HAP-1 (cell line): ENCODE data around the gene RTL1.

Source experiments
- DNase-seq, 2 experiments: peaks; one replicate each; pipeline ENCODE4 v3.0.0-alpha.2; 2016 to 2020; ENCODE audit warnings: low spot score in 2 of 2
- H3K27me3 ChIP-seq: fragments of 250-450 bp; sonication (Bioruptor Pico); 2 replicates; pipeline ENCODE4 v1.5.1; 2020; ENCODE audit warnings: low read depth, mild to moderate bottlenecking, moderate library complexity
- H3K36me3 ChIP-seq: fragments of 250-450 bp; sonication (Bioruptor Pico); replicated peaks from 2 replicates; pipeline ENCODE4 v1.5.1; 2020; ENCODE audit warnings: mild to moderate bottlenecking
- H3K4me1 ChIP-seq: fragments of 250-450 bp; sonication (Bioruptor Pico); 2 replicates; pipeline ENCODE4 v1.5.1; 2020; ENCODE audit warnings: mild to moderate bottlenecking
- H3K4me3 ChIP-seq: fragments of 250-450 bp; sonication (Bioruptor Pico); 2 replicates; pipeline ENCODE4 v1.5.1; 2020; ENCODE audit warnings: mild to moderate bottlenecking, moderate library complexity
- H3K9me3 ChIP-seq: fragments of 250-450 bp; sonication (Bioruptor Pico); 2 replicates; pipeline ENCODE4 v1.5.1; 2020; ENCODE audit warnings: mild to moderate bottlenecking, moderate library complexity
- in situ Hi-C: fragments of 300-500 bp; cut with MboI; formaldehyde crosslinking; loops from 3 replicates; pipeline ENCODE4 v1.14.3; 2020; ENCODE audit warnings: low sequenced_read_pairs, inconsistent platforms, mixed read lengths

The RTL1 gene

GRCh38 chr14:100882026-100882967 lies 21.2 kb downstream of the RTL1 start:
- Histone ChIP-seq H3K4me1 (no peaks in the 10 kb centered on the region), H3K27me3 (no peaks in the 10 kb centered on the region), H3K36me3 (no peaks in the 10 kb centered on the region), H3K9me3 (no peaks in the 10 kb centered on the region), H3K4me3 (no peak overlapping the region)
- DNase-seq: no peak
- in situ Hi-C loops: no loop called here

- Histone ChIP-seq H3K4me1 (no peaks in the 10 kb centered on the region), H3K27me3 (no peaks in the 10 kb centered on the region), H3K9me3 (no peaks in the 10 kb centered on the region), H3K4me3 (no peak overlapping the region), H3K36me3 (no peaks in the 10 kb centered on the region)
- in situ Hi-C loops: no loop called here
- DNase-seq: no peak
Measured at GRCh38 chr14:100881211-100882025, 22.1 kb downstream of the RTL1 start.

- in situ Hi-C loops: no loop called here
- Histone ChIP-seq H3K36me3 (no peaks in the 10 kb centered on the region), H3K27me3 (no peaks in the 10 kb centered on the region), H3K9me3 (no peaks in the 10 kb centered on the region), H3K4me1 (no peaks in the 10 kb centered on the region), H3K4me3 (no peak overlapping the region)
- DNase-seq: no peak
Measured at GRCh38 chr14:100880271-100881101, 23.0 kb downstream of the RTL1 start.

GRCh38 chr14:100879782-100880181 lies 23.7 kb downstream of the RTL1 start:
- no peak for DNase-seq
- Histone ChIP-seq H3K4me3 (no peak overlapping the region), H3K9me3 (no peaks in the 10 kb centered on the region), H3K4me1 (no peaks in the 10 kb centered on the region), H3K36me3 (no peaks in the 10 kb centered on the region), H3K27me3 (no peaks in the 10 kb centered on the region)
- in situ Hi-C loops: no loop called here

GRCh38 chr14:100879194-100879593 lies 24.3 kb downstream of the RTL1 start:
- Histone ChIP-seq H3K4me1 (no peaks in the 10 kb centered on the region), H3K27me3 (no peaks in the 10 kb centered on the region), H3K9me3 (no peaks in the 10 kb centered on the region), H3K4me3 (no peak overlapping the region), H3K36me3 (no peaks in the 10 kb centered on the region)
- DNase-seq: no peak
- in situ Hi-C loops: no loop called here

GRCh38 chr14:100878271-100879146 lies 25.0 kb downstream of the RTL1 start:
- Histone ChIP-seq H3K9me3 (no peaks in the 10 kb centered on the region), H3K36me3 (no peaks in the 10 kb centered on the region), H3K27me3 (no peaks in the 10 kb centered on the region), H3K4me3 (no peak overlapping the region), H3K4me1 (no peaks in the 10 kb centered on the region)
- in situ Hi-C loops: no loop called here
- no peak for DNase-seq

- no peaks in the 10 kb centered on the region for H3K36me3 ChIP-seq
- no peak overlapping the region for H3K4me3 ChIP-seq
- DNase-seq: no peak
- in situ Hi-C loops: no loop called here
- H3K9me3 ChIP-seq: no peaks in the 10 kb centered on the region
- no peaks in the 10 kb centered on the region for H3K27me3 ChIP-seq
- no peaks in the 10 kb centered on the region for H3K4me1 ChIP-seq
Measured at GRCh38 chr14:100875861-100876590, 27.5 kb downstream of the RTL1 start.

GRCh38 chr14:100875126-100875525 lies 28.4 kb downstream of the RTL1 start:
- Histone ChIP-seq H3K36me3 (no peaks in the 10 kb centered on the region), H3K27me3 (no peaks in the 10 kb centered on the region), H3K9me3 (no peaks in the 10 kb centered on the region), H3K4me1 (no peaks in the 10 kb centered on the region), H3K4me3 (no peak overlapping the region)
- no peak for DNase-seq
- in situ Hi-C loops: no loop called here

- in situ Hi-C loops: no loop called here
- H3K4me3 ChIP-seq: no peak overlapping the region
- no peaks in the 10 kb centered on the region for H3K27me3 ChIP-seq
- H3K36me3 ChIP-seq: no peaks in the 10 kb centered on the region
- no peaks in the 10 kb centered on the region for H3K4me1 ChIP-seq
- DNase-seq: no peak
- H3K9me3 ChIP-seq: no peaks in the 10 kb centered on the region
Measured at GRCh38 chr14:100874411-100875091, 29.0 kb downstream of the RTL1 start.

- no peak for DNase-seq
- Histone ChIP-seq H3K9me3 (no peaks in the 10 kb centered on the region), H3K4me3 (no peak overlapping the region), H3K4me1 (no peaks in the 10 kb centered on the region), H3K36me3 (no peaks in the 10 kb centered on the region), H3K27me3 (no peaks in the 10 kb centered on the region)
- in situ Hi-C loops: no loop called here
Measured at GRCh38 chr14:100874051-100874410, 29.5 kb downstream of the RTL1 start.

GRCh38 chr14:100873096-100873482 lies 30.4 kb downstream of the RTL1 start:
- no peaks in the 10 kb centered on the region for H3K27me3 ChIP-seq
- H3K4me1 ChIP-seq: no peaks in the 10 kb centered on the region
- H3K4me3 ChIP-seq: no peak overlapping the region
- in situ Hi-C loops: no loop called here
- H3K9me3 ChIP-seq: no peaks in the 10 kb centered on the region
- H3K36me3 ChIP-seq: no peaks in the 10 kb centered on the region
- no peak for DNase-seq
